ENCODE results near the gene CMTR2. TPM values are rescaled to one million over a fixed set of nuclear protein-coding genes. Genes with fewer than 3 reads are reported as not detected.
A peak's percentile ranks its signal among the peaks of the same experiment; 100 is the strongest.

CMTR2 gene
- total RNA-seq, 1 donor from 2014 or later: 28.0 TPM

- peak; percentile 26 to 52 for DNase-seq (ENCODE audit: low read depth in 2 of 2)
Observed at GRCh38 chr16:71282943-71283342, 6.3 kb downstream of the CMTR2 start.

DNA sequence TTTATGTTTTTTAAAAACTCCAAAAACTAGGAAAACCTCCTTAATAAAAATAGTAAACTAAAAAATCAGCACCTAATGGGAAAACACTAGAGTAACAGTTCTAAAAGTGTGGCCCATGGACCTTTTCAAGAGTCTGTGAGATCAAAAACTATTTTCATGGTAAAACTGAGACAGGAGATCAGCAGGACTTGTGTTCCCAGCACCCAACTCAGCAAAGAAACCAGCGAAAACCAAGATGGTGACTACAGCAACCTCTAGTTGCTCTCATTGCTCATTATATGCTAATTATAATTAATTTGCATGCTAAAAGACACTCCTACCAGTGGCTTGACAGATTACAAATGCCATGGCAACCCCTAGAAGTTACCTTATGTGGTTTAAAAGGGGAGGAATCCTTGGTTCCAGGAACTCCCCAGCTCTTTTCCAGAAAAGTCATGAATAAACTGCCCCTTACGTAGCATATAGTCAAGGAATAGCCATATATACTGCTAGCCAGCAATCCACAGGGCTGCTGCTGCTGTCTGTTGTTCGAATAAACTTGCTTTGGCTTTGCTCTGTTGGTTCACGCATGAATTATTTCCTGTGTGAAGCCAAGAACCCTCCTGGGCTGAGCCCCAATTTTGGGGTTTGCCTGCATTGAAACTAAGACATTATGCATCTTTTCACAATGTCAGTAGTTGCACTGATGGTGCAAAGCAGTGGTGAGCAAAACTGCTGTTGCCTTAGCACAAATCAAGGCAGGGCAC, 12.4 kb downstream of the CMTR2 start:
- no peak for DNase-seq (ENCODE audit: low read depth in 2 of 2)

DNA sequence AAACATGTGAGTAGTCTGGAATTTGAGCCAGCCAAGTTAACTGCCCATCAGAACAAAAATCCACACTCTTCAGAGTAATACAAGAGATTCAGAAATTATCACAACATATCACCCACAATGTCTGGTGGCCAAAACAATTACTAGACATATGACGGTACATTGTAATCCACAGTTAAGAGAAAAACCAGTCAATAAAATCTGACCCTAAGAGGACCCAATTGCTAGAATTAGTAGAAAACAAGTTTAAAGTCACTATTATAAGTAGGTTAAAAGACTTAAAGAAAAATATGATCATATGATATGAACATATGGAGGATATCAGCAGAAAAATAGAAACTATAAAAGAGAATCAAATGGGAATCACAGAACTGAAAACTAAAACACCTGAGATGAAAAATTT, 15.8 kb downstream of the CMTR2 start:
- DNase-seq (ENCODE audit: low read depth in 2 of 2): no peak

DNA sequence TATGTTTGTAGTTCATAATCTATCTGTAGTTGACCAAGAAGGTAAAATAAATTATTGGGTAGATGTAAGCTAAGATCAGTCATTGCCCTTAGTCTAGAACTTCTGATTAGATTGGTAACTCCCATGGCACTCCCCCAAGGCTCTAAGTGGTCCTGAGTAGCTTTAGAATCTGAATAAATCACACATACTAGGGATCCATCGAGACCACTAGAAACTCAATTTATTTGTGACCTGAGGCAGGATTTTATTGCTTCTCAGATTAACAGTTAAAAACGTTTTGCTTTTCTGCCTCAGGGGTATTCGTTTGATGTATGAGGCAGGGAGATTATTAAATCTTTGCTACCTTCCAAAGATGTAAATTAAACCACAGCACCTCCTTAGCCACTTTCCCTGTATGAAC, 24.9 kb downstream of the CMTR2 start:
- no peak for DNase-seq (ENCODE audit: low read depth in 2 of 2)

DNA sequence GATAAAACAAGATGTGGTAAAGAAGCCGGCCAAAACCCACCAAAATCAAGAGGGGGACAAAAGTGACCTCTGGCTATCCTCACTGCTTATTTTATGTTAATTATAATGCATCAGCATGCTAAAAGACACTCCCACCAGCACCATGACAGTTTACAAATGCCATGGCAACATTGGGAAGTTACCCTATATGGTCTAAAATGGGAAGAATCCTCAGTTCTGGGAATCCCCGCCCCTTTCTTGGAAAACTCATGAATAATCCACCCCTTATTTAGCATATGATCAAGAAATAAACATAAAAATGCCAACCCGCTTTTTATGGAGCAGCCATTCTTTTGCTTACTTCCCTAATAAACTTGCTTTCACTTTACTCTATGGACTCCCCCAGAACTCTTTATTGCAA, 25.6 kb downstream of the CMTR2 start:
- DNase-seq (ENCODE audit: low read depth in 2 of 2): no peak

- DNase-seq (ENCODE audit: low read depth in 2 of 2): peak in 1 of 2 donors; percentile 6
Observed at GRCh38 chr16:71262391-71262790, 26.8 kb downstream of the CMTR2 start.

DNA sequence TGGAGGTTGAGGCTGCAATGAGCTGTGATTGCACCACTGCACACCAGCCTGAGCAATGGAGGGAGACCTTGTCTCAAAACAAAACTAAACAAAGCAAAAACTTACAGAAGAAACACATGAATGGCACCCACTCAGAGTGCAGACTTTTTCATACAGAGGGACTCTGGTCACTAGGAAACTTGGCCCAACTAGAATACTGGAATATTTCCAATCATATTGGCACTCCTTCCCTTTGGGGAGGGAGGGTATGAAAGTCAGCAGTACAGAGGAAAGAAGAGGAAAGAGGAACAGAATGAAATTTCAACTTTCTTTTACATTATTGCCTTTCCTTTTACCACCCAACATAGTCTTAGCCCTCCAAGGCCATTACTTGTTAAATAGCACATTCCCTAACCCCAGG, 28.2 kb downstream of the CMTR2 start:
- DNase-seq (ENCODE audit: low read depth in 2 of 2): no peak

GRCh38 chr16:71259086-71259485, 30.1 kb downstream of the CMTR2 start:
- no peak for DNase-seq (ENCODE audit: low read depth in 2 of 2)

DNA sequence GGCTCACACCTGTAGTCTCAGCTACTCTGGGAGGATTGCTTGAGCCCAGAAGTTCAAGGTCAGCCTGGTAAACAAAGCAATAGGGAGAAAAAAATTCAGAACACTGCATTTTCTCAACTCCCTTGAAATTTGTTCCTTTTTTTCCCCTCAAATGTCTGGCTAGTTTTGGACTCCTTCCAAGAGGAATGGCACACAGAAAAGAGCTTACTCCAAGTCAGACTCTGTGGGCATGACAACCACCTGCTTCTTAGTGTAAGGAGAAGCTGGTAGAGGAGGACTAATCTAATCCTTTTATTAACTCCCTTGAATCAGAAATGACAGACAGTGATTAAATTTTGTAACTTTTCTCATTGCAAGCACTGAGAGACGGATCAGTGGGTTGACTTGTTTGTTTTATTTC, 30.8 kb downstream of the CMTR2 start:
- no peak for DNase-seq (ENCODE audit: low read depth in 2 of 2)

DNA sequence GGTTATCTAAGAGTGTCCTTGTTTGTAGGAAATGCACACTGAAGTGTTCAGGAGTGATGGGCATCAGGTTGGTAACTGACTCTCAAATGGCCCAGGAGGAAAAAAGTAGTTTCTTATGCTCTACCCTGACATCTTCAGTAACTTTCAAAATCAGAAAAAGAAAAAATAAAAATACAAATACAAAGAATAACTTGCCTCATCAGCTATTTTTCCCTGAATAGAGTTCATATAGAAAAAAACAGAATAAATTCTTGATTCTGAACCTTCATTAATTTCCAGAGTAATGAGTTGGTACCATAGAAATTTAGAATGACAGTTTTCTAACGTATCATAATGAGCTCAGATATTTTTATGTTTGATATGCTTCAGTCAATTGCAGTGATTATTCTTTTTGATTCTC, 31.4 kb downstream of the CMTR2 start:
- DNase-seq (ENCODE audit: low read depth in 2 of 2): no peak

DNA sequence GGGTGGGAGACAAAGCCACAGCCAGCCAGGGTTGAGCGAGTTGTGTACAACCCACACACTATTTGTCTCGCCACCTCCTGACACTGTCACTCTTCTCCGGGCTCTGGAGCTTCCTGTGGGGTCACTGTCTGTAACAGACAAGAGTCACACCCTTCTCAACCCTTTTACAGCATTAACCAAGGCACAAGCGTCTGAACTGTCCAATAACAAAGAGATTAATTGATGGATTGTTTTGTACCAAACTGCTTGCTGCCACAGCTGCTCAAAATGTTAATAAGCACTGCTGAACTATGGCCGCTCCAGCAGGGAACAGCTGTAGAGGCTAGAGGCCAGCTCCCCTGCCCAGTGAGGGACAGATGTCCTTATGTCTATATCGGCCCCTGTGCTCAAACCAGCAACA, 33.5 kb downstream of the CMTR2 start:
- no peak for DNase-seq (ENCODE audit: low read depth in 2 of 2)

DNA sequence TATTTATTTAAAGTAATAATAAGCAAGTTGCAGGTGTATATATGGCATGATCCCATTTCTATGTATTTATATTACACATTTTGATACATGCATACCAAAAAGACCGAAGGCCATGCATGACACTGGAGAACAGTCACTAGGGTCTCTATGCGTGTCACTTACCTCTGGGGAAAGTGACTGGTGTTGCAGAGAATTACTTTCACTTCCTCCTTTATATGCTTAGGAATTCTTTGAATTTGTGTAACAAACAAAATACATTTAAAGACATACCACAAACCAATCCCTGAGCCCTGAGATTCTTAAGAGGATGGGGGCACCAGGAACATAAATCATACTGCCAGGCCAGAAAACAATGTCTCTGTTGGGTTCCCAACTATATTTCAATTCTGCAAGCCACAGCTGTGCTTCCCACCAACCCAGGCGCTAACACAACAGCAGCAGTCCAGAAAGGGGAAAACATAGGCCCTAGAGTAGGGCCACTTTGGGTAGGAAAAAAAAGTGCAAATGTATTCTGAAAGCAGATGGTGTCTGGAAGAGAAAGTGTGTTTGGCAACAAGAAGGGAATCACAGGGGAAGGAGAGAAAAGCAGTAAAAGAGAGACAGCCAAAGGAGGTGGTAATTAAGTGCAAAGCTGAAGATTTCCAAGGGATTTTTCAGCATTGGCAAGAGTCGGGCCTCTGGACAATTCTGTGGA, 34.2 kb downstream of the CMTR2 start:
- DNase-seq (ENCODE audit: low read depth in 2 of 2): no peak

DNA sequence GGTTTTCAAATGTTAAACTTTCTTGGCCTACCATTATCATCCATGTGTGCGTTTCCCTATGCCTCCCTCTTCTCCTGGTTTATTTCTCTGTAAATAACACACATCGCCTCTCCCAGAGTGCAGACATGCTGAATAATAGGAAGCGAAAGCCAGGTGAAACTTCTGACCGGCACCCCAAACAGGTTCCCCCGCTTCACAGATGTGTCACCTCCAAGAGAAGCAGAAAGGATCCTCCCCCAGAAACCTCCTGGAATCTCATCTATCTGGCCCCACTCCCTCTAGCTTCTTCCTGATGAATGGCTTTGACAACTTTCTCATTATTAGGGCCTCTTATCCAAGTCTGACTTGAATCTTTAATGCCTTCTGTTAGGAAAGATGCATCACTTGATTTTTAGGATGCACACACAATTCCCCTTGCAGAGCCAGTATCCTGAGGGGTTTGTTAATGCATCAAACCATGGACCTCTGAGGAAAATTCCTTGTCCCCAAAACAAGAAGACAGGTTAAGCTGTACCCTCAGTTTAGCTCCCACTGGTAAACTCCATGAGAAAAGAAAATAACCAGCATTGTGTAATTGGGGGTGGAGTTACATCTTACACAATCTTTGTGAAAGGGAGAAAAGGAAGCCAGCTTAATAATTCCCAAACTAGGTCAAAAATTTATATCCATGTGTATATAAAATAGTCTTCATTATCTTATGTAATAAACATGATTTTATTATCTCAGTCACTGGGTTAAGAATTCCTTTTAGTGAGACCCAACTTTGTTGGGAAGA, 38.6 kb downstream of the CMTR2 start:
- DNase-seq (ENCODE audit: low read depth in 2 of 2): no peak

GRCh38 chr16:71249399-71249798, 39.8 kb downstream of the CMTR2 start:
- DNase-seq (ENCODE audit: low read depth in 2 of 2): no peak

GRCh38 chr16:71247478-71247877, 41.7 kb downstream of the CMTR2 start:
- DNase-seq (ENCODE audit: low read depth in 2 of 2): no peak

- no peak for DNase-seq (ENCODE audit: low read depth in 2 of 2)
Observed at GRCh38 chr16:71246309-71246708, 42.9 kb downstream of the CMTR2 start.

DNA sequence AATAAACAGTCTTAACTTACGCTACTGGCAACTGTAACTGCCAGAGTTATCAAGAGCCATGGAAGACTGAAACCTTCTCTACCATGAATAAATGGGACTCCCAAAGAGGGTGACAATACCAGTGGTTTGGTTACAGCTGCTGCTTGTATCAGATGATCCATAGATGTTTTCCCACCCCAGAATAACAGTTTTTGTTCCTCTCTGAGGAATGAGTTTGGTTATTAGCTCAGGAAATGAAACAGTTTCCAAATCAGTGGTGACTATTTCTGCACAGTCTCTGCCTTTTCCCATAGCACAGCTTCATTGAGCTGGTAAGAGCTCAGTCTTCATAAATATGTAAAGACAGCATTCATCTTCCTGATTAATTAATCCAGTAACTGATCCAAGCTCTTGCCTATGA, 44.7 kb downstream of the CMTR2 start:
- no peak for DNase-seq (ENCODE audit: low read depth in 2 of 2)

- no peak for DNase-seq (ENCODE audit: low read depth in 2 of 2)
Observed at GRCh38 chr16:71242601-71243000, 46.6 kb downstream of the CMTR2 start.

DNA sequence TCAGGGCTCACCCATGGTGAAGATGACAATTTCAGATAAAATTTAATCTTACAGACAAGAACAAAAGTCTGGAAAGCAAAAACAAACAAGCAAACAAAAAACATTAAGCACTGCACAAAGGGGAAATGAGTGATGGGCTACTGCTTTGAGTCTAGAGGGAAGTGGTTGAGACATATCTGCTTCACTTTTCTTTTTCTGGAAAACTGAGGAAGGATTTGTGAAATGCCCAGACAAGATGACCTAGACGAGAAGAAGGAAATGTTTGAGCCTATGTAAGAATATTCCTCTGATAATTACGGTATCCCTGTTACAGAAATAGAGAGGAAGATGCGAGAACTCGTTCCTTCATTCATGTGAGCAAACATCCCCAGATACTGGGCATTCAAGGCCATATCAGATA, 47.2 kb downstream of the CMTR2 start:
- no peak for DNase-seq (ENCODE audit: low read depth in 2 of 2)

Measured in lung microvascular endothelial cell (primary cell).